ENCODE data around the gene ZDHHC3. TPM values are rescaled to one million over a fixed set of nuclear protein-coding genes. Genes with fewer than 3 reads are reported as not detected.

Gene ZDHHC3
- total RNA-seq, 4 donors from 2014 or later: 98.4 to 139 (median 117) TPM

GRCh38 chr3:44913868-44914468, 62.0 kb downstream of the ZDHHC3 start:
- TF ChIP-seq CTCF (IDR thresholded peaks at IDR 0.05) (peak; percentile 62 to 76 (median 68)), EP300 (IDR thresholded peaks at IDR 0.05) (no peak)
- Histone ChIP-seq H3K4me1 (peaks cover 0 to 12% (median 6%) of the 10 kb centered on the region in 4 donors), H3K27ac (no peak overlapping the region), H3K27me3 (no peaks in the 10 kb centered on the region), H3K4me3 (no peak overlapping the region), H3K36me3 (peaks cover 0 to 25% (median 0%) of the 10 kb centered on the region in 3 donors), H3K9me3 (no peaks in the 10 kb centered on the region)
- 22 to 35% methylated on average over 4 of the region's 4 CpGs for WGBS, 2 donors
- DNase-seq (ENCODE audit: low spot score in 2 of 2): peak in 1 of 2 donors; percentile 42

GRCh38 chr3:44910693-44911092, 65.3 kb downstream of the ZDHHC3 start:
- no peaks in the 10 kb centered on the region for H3K27me3 ChIP-seq
- H3K4me3 ChIP-seq: no peak overlapping the region
- WGBS, 2 donors: 95 to 96% methylated on average over 3 of the region's 3 CpGs
- peaks cover 0 to 1% (median under 1%) of the 10 kb centered on the region in 4 donors for H3K4me1 ChIP-seq
- no peak for DNase-seq (ENCODE audit: low spot score in 2 of 2)
- H3K9me3 ChIP-seq: no peaks in the 10 kb centered on the region
- TF ChIP-seq CTCF (IDR thresholded peaks at IDR 0.05) (no peak), POLR2A (IDR thresholded peaks at IDR 0.05) (no peak), EP300 (IDR thresholded peaks at IDR 0.05) (no peak)
- no peaks in the 10 kb centered on the region for H3K36me3 ChIP-seq
- H3K27ac ChIP-seq: no peak overlapping the region

- Histone ChIP-seq H3K4me1 (no peaks in the 10 kb centered on the region), H3K27ac (no peak overlapping the region), H3K4me3 (no peak overlapping the region), H3K36me3 (no peaks in the 10 kb centered on the region), H3K9me3 (no peaks in the 10 kb centered on the region), H3K27me3 (no peaks in the 10 kb centered on the region)
- DNase-seq (ENCODE audit: low spot score in 2 of 2): no peak
- 9 to 36% methylated on average over 2 of the region's 2 CpGs for WGBS, 2 donors
- TF ChIP-seq EP300 (IDR thresholded peaks at IDR 0.05) (no peak), CTCF (IDR thresholded peaks at IDR 0.05) (no peak), POLR2A (IDR thresholded peaks at IDR 0.05) (no peak)
Measured at GRCh38 chr3:44909063-44909462, 66.9 kb downstream of the ZDHHC3 start.

- H3K27ac ChIP-seq: no peak overlapping the region
- H3K36me3 ChIP-seq: no peaks in the 10 kb centered on the region
- 65 to 71% methylated on average over 4 of the region's 4 CpGs for WGBS, 2 donors
- no peak for TF ChIP-seq CTCF (IDR thresholded peaks at IDR 0.05)
- TF ChIP-seq EP300 (IDR thresholded peaks at IDR 0.05): no peak
- no peak for TF ChIP-seq POLR2A (IDR thresholded peaks at IDR 0.05)
- H3K4me3 ChIP-seq: no peak overlapping the region
- H3K4me1 ChIP-seq: no peaks in the 10 kb centered on the region
- H3K9me3 ChIP-seq: no peaks in the 10 kb centered on the region
- no peak for DNase-seq (ENCODE audit: low spot score in 2 of 2)
- no peaks in the 10 kb centered on the region for H3K27me3 ChIP-seq
Measured at GRCh38 chr3:44907612-44908011, 68.4 kb downstream of the ZDHHC3 start.

- H3K27me3 ChIP-seq: no peaks in the 10 kb centered on the region
- no peak overlapping the region for H3K4me3 ChIP-seq
- H3K27ac ChIP-seq: no peak overlapping the region
- H3K9me3 ChIP-seq: no peaks in the 10 kb centered on the region
- no peak for DNase-seq (ENCODE audit: low spot score in 2 of 2)
- 78 to 80% methylated on average over 4 of the region's 4 CpGs for WGBS, 2 donors
- no peaks in the 10 kb centered on the region for H3K4me1 ChIP-seq
- TF ChIP-seq EP300 (IDR thresholded peaks at IDR 0.05): no peak
- no peak for TF ChIP-seq POLR2A (IDR thresholded peaks at IDR 0.05)
- no peak for TF ChIP-seq CTCF (IDR thresholded peaks at IDR 0.05)
- no peaks in the 10 kb centered on the region for H3K36me3 ChIP-seq
Measured at GRCh38 chr3:44906997-44907396, 69.0 kb downstream of the ZDHHC3 start.

Measured in tibial nerve (tissue), 4 donors.